GM23338 (cell line): ENCODE results near the gene CD93. TPM values are rescaled to one million over a fixed set of nuclear protein-coding genes. Genes with fewer than 3 reads are reported as not detected.

Source experiments
- ATAC-seq: fragments of 200-7000 bp; cut with Tn5 transposase; 3 replicates; pipeline ENCODE4 v1.9.1; 2020
- DNase-seq: peaks from one replicate; pipeline ENCODE4 v3.0.0-alpha.2; 2015; ENCODE audit warnings: low spot score
- H2AFZ ChIP-seq: fragments of 200-600 bp; sonication (generic); 2 replicates; pipeline ENCODE4 v1.8.0; 2016; ENCODE audit warnings: antibody characterized with exemption, mild to moderate bottlenecking, moderate library complexity
- H3F3A ChIP-seq: fragments of 200-600 bp; sonication (generic); replicated peaks from 2 replicates; pipeline ENCODE4 v1.8.0; 2017; ENCODE audit warnings: antibody characterized with exemption, mixed run types, low read depth
- H3K27ac ChIP-seq: fragments of 200-600 bp; sonication (generic); 2 replicates; pipeline ENCODE4 v1.6.1; 2016; ENCODE audit warnings: low read depth
- H3K27me3 ChIP-seq: fragments of 200-600 bp; sonication (generic); 2 replicates; pipeline ENCODE4 v1.8.0; 2016; ENCODE audit warnings: mild to moderate bottlenecking, mixed run types, moderate library complexity; ENCODE audit not compliant: insufficient read depth
- H3K36me3 ChIP-seq: fragments of 200-600 bp; sonication (generic); 2 replicates; pipeline ENCODE4 v1.8.0; 2016; ENCODE audit warnings: mild to moderate bottlenecking; ENCODE audit not compliant: insufficient read depth
- H3K4me1 ChIP-seq: fragments of 200-600 bp; sonication (generic); 2 replicates; pipeline ENCODE4 v1.8.0; 2016; ENCODE audit warnings: mild to moderate bottlenecking, moderate library complexity; ENCODE audit not compliant: insufficient read depth
- H3K4me2 ChIP-seq: fragments of 200-600 bp; sonication (generic); 2 replicates; pipeline ENCODE4 v1.7.1; 2017; ENCODE audit warnings: mixed run types
- H3K4me3 ChIP-seq: fragments of 200-600 bp; sonication (generic); 2 replicates; pipeline ENCODE4 v1.6.1; 2016; ENCODE audit warnings: mixed run types
- H3K79me2 ChIP-seq: fragments of 200-600 bp; sonication (generic); replicated peaks from 2 replicates; pipeline ENCODE4 v1.8.0; 2017; ENCODE audit warnings: mild to moderate bottlenecking; ENCODE audit not compliant: insufficient read depth
- H3K9me2 ChIP-seq: fragments of 200-600 bp; sonication (generic); 2 replicates; pipeline ENCODE4 v1.8.0; 2017; ENCODE audit not compliant: insufficient read depth
- H4K20me1 ChIP-seq: fragments of 200-600 bp; sonication (generic); replicated peaks from 2 replicates; pipeline ENCODE4 v1.8.0; 2017; ENCODE audit warnings: mild to moderate bottlenecking; ENCODE audit not compliant: insufficient read depth
- H3K27ac Mint-ChIP-seq: 2 replicates; pipeline ENCODE4 v1.8.0; 2020; ENCODE audit warnings: inconsistent platforms, mild to moderate bottlenecking, moderate library complexity, mixed read lengths
- H3K27me3 Mint-ChIP-seq: 3 replicates; pipeline ENCODE4 v1.8.0; 2022; ENCODE audit warnings: low read depth, mild to moderate bottlenecking, moderate library complexity, mixed read lengths, inconsistent platforms; ENCODE audit not compliant: insufficient read depth, poor library complexity
- H3K36me3 Mint-ChIP-seq: 3 replicates; pipeline ENCODE4 v1.8.0; 2021; ENCODE audit warnings: low read depth, mild to moderate bottlenecking, inconsistent platforms, moderate library complexity, mixed read lengths
- H3K4me1 Mint-ChIP-seq: 3 replicates; pipeline ENCODE4 v1.8.0; 2020; ENCODE audit warnings: mild to moderate bottlenecking, inconsistent platforms, mixed read lengths
- H3K4me3 Mint-ChIP-seq: 3 replicates; pipeline ENCODE4 v1.8.0; 2021; ENCODE audit warnings: moderate library complexity, mild to moderate bottlenecking, inconsistent platforms, mixed read lengths
- H3K9me3 Mint-ChIP-seq: 3 replicates; pipeline ENCODE4 v1.8.0; 2020; ENCODE audit warnings: moderate library complexity, mild to moderate bottlenecking, inconsistent platforms, mixed read lengths
- CREB1 ChIP-seq: fragments of 250-450 bp; sonication (Bioruptor Pico); IDR thresholded peaks from 2 replicates; pipeline ENCODE4 v1.5.0; 2020; ENCODE audit warnings: low read depth, mild to moderate bottlenecking, moderate library complexity
- EZH2 ChIP-seq: fragments of 200-600 bp; sonication (generic); IDR thresholded peaks from one replicate; pipeline ENCODE4 v1.8.0; 2017; ENCODE audit warnings: antibody characterized with exemption, mild to moderate bottlenecking, low read depth; ENCODE audit not compliant: unreplicated experiment
- EZH2phosphoT487 ChIP-seq: fragments of 200-600 bp; sonication (generic); IDR thresholded peaks from one replicate; pipeline ENCODE4 v1.8.1; 2018; ENCODE audit warnings: antibody characterized with exemption; ENCODE audit not compliant: unreplicated experiment
- JUNB ChIP-seq: IDR thresholded peaks from one replicate; pipeline ENCODE4 v1.6.1; 2016; ENCODE audit warnings: antibody characterized with exemption; ENCODE audit not compliant: unreplicated experiment
- NANOG ChIP-seq: IDR thresholded peaks from 2 replicates; pipeline ENCODE4 v1.6.1; 2016; ENCODE audit warnings: antibody characterized with exemption, borderline replicate concordance
- POLR2AphosphoS5 ChIP-seq: IDR thresholded peaks from 2 replicates; pipeline ENCODE4 v1.6.1; 2016; ENCODE audit warnings: antibody characterized with exemption, low read depth
- STAT1 ChIP-seq: IDR thresholded peaks from one replicate; pipeline ENCODE4 v1.6.1; 2016; ENCODE audit warnings: antibody characterized with exemption; ENCODE audit not compliant: unreplicated experiment
- ZNF114 ChIP-seq: fragments of 250-450 bp; sonication (Bioruptor Pico); IDR thresholded peaks from 2 replicates; pipeline ENCODE4 v1.5.0; 2020; ENCODE audit warnings: mild to moderate bottlenecking, moderate library complexity
- ZNF331 ChIP-seq: fragments of 250-450 bp; sonication (Bioruptor Pico); IDR thresholded peaks from 2 replicates; pipeline ENCODE4 v1.5.0; 2020; ENCODE audit warnings: low read depth, mild to moderate bottlenecking, moderate library complexity
- polyA plus RNA-seq: library from polyadenylated mRNA; unstranded; fragments of >200 nt; fragmentation: Nextera tagmentation; extraction: Ambion mirVana; gene quantifications from 2 replicates; pipeline ENCODE4 v1.2.1, GENCODE V29; 2016
- total RNA-seq: library from RNA; depleted of rRNA; stranded (reverse); fragments of >200 nt; shearing (Covaris generic); gene quantifications from 2 replicates; pipeline ENCODE4 v1.2.3, GENCODE V29; 2014
- TF ChIP-seq, protein P1 (sequence below): IDR thresholded peaks from 2 replicates; pipeline ENCODE4 v1.6.1; 2016; ENCODE audit warnings: antibody characterized with exemption
- TF ChIP-seq, protein P2 (sequence below): IDR thresholded peaks from one replicate; pipeline ENCODE4 v1.6.1; 2018; ENCODE audit warnings: antibody characterized with exemption; ENCODE audit not compliant: unreplicated experiment
- TF ChIP-seq, protein P3 (sequence below): fragments of 250-450 bp; sonication (Bioruptor Pico); IDR thresholded peaks from 2 replicates; pipeline ENCODE4 v1.5.0; 2020; ENCODE audit warnings: mild to moderate bottlenecking, moderate library complexity
- TF ChIP-seq, protein P4 (sequence below), 2 experiments: fragments of 200-600 bp in 1 of 2; sonication (generic) in 1 of 2; conservative IDR thresholded peaks; 2 replicates each; pipeline versions ENCODE4 v1.5.1 to v1.6.1; 2016 to 2017; ENCODE audit warnings: antibody characterized with exemption in 2 of 2, low read depth in 2 of 2, mild to moderate bottlenecking in 2 of 2, moderate library complexity in 1 of 2

The CD93 gene
- total and polyA plus RNA-seq, 2 experiments from 2014 or later, result 0.03 TPM; not detected in 1

DNA sequence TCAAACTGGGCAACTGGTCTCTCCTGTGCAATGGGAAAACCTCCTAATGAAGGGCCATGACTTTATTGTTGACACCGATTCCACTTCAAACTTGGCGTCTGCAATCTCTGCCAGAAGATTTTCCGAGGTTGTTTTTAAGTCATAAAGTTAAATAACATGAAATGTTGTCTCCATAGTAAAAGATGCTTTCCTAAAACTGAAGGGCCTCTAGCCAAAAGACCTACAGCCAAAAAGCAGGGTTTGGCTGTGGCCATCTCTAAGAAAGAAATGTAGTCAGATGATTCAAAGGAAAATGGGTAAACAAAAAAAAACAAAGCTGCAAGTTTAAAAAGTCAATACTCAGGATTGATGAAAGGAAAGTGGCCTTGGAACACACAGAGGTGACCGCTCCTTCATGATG lies 14.1 kb downstream of the CD93 start:
- H3K27ac ChIP-seq, result no peak overlapping the region
- H3K4me1 Mint-ChIP-seq, result no peaks in the 10 kb centered on the region
- no peaks in the 10 kb centered on the region for H3K36me3 ChIP-seq
- no peaks in the 10 kb centered on the region for H4K20me1 ChIP-seq
- H3K4me2 ChIP-seq, result no peak overlapping the region
- H3K79me2 ChIP-seq, result no peaks in the 10 kb centered on the region
- H3K4me3 Mint-ChIP-seq, result no peak overlapping the region
- DNase-seq (no peak), ATAC-seq (no peak)
- H3K9me3 Mint-ChIP-seq, result no peaks in the 10 kb centered on the region; the same call in 2 of the 3 replicates
- H3K4me3 ChIP-seq, result no peak overlapping the region
- no peaks in the 10 kb centered on the region for H3K9me2 ChIP-seq
- peaks cover 4% of the 10 kb centered on the region for H3K27me3 Mint-ChIP-seq
- no peak overlapping the region for H3K27ac Mint-ChIP-seq
- H3K27me3 ChIP-seq, result no peaks in the 10 kb centered on the region
- no peaks in the 10 kb centered on the region for H3K36me3 Mint-ChIP-seq
- peak overlapping the region; percentile 56; the same call in 1 of the 2 replicates for H2AFZ ChIP-seq
- H3F3A ChIP-seq, result no peaks in the 10 kb centered on the region
- no peak for TF ChIP-seq STAT1
- TF ChIP-seq, protein P1, sequence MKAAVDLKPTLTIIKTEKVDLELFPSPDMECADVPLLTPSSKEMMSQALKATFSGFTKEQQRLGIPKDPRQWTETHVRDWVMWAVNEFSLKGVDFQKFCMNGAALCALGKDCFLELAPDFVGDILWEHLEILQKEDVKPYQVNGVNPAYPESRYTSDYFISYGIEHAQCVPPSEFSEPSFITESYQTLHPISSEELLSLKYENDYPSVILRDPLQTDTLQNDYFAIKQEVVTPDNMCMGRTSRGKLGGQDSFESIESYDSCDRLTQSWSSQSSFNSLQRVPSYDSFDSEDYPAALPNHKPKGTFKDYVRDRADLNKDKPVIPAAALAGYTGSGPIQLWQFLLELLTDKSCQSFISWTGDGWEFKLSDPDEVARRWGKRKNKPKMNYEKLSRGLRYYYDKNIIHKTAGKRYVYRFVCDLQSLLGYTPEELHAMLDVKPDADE, result no peak
- no peak for TF ChIP-seq POLR2AphosphoS5
- TF ChIP-seq JUNB, result no peak
- TF ChIP-seq NANOG, result no peak
- no peak for TF ChIP-seq EZH2phosphoT487
- TF ChIP-seq ZNF331 (CRISPR knock-in tag), result no peak
- no peak for TF ChIP-seq EZH2
- TF ChIP-seq CREB1 (CRISPR knock-in tag), result no peak
- TF ChIP-seq ZNF114 (CRISPR knock-in tag), result no peak
- TF ChIP-seq, protein P2, sequence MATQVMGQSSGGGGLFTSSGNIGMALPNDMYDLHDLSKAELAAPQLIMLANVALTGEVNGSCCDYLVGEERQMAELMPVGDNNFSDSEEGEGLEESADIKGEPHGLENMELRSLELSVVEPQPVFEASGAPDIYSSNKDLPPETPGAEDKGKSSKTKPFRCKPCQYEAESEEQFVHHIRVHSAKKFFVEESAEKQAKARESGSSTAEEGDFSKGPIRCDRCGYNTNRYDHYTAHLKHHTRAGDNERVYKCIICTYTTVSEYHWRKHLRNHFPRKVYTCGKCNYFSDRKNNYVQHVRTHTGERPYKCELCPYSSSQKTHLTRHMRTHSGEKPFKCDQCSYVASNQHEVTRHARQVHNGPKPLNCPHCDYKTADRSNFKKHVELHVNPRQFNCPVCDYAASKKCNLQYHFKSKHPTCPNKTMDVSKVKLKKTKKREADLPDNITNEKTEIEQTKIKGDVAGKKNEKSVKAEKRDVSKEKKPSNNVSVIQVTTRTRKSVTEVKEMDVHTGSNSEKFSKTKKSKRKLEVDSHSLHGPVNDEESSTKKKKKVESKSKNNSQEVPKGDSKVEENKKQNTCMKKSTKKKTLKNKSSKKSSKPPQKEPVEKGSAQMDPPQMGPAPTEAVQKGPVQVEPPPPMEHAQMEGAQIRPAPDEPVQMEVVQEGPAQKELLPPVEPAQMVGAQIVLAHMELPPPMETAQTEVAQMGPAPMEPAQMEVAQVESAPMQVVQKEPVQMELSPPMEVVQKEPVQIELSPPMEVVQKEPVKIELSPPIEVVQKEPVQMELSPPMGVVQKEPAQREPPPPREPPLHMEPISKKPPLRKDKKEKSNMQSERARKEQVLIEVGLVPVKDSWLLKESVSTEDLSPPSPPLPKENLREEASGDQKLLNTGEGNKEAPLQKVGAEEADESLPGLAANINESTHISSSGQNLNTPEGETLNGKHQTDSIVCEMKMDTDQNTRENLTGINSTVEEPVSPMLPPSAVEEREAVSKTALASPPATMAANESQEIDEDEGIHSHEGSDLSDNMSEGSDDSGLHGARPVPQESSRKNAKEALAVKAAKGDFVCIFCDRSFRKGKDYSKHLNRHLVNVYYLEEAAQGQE, result no peak
- TF ChIP-seq, protein P3, sequence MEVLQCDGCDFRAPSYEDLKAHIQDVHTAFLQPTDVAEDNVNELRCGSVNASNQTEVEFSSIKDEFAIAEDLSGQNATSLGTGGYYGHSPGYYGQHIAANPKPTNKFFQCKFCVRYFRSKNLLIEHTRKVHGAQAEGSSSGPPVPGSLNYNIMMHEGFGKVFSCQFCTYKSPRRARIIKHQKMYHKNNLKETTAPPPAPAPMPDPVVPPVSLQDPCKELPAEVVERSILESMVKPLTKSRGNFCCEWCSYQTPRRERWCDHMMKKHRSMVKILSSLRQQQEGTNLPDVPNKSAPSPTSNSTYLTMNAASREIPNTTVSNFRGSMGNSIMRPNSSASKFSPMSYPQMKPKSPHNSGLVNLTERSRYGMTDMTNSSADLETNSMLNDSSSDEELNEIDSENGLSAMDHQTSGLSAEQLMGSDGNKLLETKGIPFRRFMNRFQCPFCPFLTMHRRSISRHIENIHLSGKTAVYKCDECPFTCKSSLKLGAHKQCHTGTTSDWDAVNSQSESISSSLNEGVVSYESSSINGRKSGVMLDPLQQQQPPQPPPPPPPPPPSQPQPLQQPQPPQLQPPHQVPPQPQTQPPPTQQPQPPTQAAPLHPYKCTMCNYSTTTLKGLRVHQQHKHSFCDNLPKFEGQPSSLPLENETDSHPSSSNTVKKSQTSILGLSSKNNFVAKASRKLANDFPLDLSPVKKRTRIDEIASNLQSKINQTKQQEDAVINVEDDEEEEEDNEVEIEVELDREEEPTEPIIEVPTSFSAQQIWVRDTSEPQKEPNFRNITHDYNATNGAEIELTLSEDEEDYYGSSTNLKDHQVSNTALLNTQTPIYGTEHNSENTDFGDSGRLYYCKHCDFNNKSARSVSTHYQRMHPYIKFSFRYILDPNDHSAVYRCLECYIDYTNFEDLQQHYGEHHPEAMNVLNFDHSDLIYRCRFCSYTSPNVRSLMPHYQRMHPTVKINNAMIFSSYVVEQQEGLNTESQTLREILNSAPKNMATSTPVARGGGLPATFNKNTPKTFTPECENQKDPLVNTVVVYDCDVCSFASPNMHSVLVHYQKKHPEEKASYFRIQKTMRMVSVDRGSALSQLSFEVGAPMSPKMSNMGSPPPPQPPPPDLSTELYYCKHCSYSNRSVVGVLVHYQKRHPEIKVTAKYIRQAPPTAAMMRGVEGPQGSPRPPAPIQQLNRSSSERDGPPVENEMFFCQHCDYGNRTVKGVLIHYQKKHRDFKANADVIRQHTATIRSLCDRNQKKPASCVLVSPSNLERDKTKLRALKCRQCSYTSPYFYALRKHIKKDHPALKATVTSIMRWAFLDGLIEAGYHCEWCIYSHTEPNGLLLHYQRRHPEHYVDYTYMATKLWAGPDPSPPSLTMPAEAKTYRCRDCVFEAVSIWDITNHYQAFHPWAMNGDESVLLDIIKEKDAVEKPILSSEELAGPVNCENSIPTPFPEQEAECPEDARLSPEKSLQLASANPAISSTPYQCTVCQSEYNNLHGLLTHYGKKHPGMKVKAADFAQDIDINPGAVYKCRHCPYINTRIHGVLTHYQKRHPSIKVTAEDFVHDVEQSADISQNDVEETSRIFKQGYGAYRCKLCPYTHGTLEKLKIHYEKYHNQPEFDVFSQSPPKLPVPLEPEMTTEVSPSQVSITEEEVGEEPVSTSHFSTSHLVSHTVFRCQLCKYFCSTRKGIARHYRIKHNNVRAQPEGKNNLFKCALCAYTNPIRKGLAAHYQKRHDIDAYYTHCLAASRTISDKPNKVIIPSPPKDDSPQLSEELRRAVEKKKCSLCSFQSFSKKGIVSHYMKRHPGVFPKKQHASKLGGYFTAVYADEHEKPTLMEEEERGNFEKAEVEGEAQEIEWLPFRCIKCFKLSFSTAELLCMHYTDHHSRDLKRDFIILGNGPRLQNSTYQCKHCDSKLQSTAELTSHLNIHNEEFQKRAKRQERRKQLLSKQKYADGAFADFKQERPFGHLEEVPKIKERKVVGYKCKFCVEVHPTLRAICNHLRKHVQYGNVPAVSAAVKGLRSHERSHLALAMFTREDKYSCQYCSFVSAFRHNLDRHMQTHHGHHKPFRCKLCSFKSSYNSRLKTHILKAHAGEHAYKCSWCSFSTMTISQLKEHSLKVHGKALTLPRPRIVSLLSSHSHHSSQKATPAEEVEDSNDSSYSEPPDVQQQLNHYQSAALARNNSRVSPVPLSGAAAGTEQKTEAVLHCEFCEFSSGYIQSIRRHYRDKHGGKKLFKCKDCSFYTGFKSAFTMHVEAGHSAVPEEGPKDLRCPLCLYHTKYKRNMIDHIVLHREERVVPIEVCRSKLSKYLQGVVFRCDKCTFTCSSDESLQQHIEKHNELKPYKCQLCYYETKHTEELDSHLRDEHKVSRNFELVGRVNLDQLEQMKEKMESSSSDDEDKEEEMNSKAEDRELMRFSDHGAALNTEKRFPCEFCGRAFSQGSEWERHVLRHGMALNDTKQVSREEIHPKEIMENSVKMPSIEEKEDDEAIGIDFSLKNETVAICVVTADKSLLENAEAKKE, result no peak
- TF ChIP-seq, protein P4, sequence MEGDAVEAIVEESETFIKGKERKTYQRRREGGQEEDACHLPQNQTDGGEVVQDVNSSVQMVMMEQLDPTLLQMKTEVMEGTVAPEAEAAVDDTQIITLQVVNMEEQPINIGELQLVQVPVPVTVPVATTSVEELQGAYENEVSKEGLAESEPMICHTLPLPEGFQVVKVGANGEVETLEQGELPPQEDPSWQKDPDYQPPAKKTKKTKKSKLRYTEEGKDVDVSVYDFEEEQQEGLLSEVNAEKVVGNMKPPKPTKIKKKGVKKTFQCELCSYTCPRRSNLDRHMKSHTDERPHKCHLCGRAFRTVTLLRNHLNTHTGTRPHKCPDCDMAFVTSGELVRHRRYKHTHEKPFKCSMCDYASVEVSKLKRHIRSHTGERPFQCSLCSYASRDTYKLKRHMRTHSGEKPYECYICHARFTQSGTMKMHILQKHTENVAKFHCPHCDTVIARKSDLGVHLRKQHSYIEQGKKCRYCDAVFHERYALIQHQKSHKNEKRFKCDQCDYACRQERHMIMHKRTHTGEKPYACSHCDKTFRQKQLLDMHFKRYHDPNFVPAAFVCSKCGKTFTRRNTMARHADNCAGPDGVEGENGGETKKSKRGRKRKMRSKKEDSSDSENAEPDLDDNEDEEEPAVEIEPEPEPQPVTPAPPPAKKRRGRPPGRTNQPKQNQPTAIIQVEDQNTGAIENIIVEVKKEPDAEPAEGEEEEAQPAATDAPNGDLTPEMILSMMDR (conservative IDR thresholded peaks at IDR 0.05; ENCODE audit: low read depth in 2 of 2), result no peak
- H3K4me1 ChIP-seq, result no peaks in the 10 kb centered on the region
